GM23338 (cell line): ENCODE results near the gene SETBP1. TPM values are rescaled to one million over a fixed set of nuclear protein-coding genes. Genes with fewer than 3 reads are reported as not detected.

Experiments
- ATAC-seq: fragments of 200-7000 bp; cut with Tn5 transposase; 3 replicates; pipeline ENCODE4 v1.9.1; 2020
- DNase-seq: peaks from one replicate; pipeline ENCODE4 v3.0.0-alpha.2; 2015; ENCODE audit warnings: low spot score
- H2AFZ ChIP-seq: fragments of 200-600 bp; sonication (generic); 2 replicates; pipeline ENCODE4 v1.8.0; 2016; ENCODE audit warnings: antibody characterized with exemption, mild to moderate bottlenecking, moderate library complexity
- H3F3A ChIP-seq: fragments of 200-600 bp; sonication (generic); replicated peaks from 2 replicates; pipeline ENCODE4 v1.8.0; 2017; ENCODE audit warnings: antibody characterized with exemption, mixed run types, low read depth
- H3K27ac ChIP-seq: fragments of 200-600 bp; sonication (generic); 2 replicates; pipeline ENCODE4 v1.6.1; 2016; ENCODE audit warnings: low read depth
- H3K27me3 ChIP-seq: fragments of 200-600 bp; sonication (generic); 2 replicates; pipeline ENCODE4 v1.8.0; 2016; ENCODE audit warnings: mild to moderate bottlenecking, mixed run types, moderate library complexity; ENCODE audit not compliant: insufficient read depth
- H3K36me3 ChIP-seq: fragments of 200-600 bp; sonication (generic); 2 replicates; pipeline ENCODE4 v1.8.0; 2016; ENCODE audit warnings: mild to moderate bottlenecking; ENCODE audit not compliant: insufficient read depth
- H3K4me1 ChIP-seq: fragments of 200-600 bp; sonication (generic); 2 replicates; pipeline ENCODE4 v1.8.0; 2016; ENCODE audit warnings: mild to moderate bottlenecking, moderate library complexity; ENCODE audit not compliant: insufficient read depth
- H3K4me2 ChIP-seq: fragments of 200-600 bp; sonication (generic); 2 replicates; pipeline ENCODE4 v1.7.1; 2017; ENCODE audit warnings: mixed run types
- H3K4me3 ChIP-seq: fragments of 200-600 bp; sonication (generic); 2 replicates; pipeline ENCODE4 v1.6.1; 2016; ENCODE audit warnings: mixed run types
- H3K79me2 ChIP-seq: fragments of 200-600 bp; sonication (generic); replicated peaks from 2 replicates; pipeline ENCODE4 v1.8.0; 2017; ENCODE audit warnings: mild to moderate bottlenecking; ENCODE audit not compliant: insufficient read depth
- H3K9me2 ChIP-seq: fragments of 200-600 bp; sonication (generic); 2 replicates; pipeline ENCODE4 v1.8.0; 2017; ENCODE audit not compliant: insufficient read depth
- H4K20me1 ChIP-seq: fragments of 200-600 bp; sonication (generic); replicated peaks from 2 replicates; pipeline ENCODE4 v1.8.0; 2017; ENCODE audit warnings: mild to moderate bottlenecking; ENCODE audit not compliant: insufficient read depth
- H3K27ac Mint-ChIP-seq: 2 replicates; pipeline ENCODE4 v1.8.0; 2020; ENCODE audit warnings: inconsistent platforms, mild to moderate bottlenecking, moderate library complexity, mixed read lengths
- H3K27me3 Mint-ChIP-seq: 3 replicates; pipeline ENCODE4 v1.8.0; 2022; ENCODE audit warnings: low read depth, mild to moderate bottlenecking, moderate library complexity, mixed read lengths, inconsistent platforms; ENCODE audit not compliant: insufficient read depth, poor library complexity
- H3K36me3 Mint-ChIP-seq: 3 replicates; pipeline ENCODE4 v1.8.0; 2021; ENCODE audit warnings: low read depth, mild to moderate bottlenecking, inconsistent platforms, moderate library complexity, mixed read lengths
- H3K4me1 Mint-ChIP-seq: 3 replicates; pipeline ENCODE4 v1.8.0; 2020; ENCODE audit warnings: mild to moderate bottlenecking, inconsistent platforms, mixed read lengths
- H3K4me3 Mint-ChIP-seq: 3 replicates; pipeline ENCODE4 v1.8.0; 2021; ENCODE audit warnings: moderate library complexity, mild to moderate bottlenecking, inconsistent platforms, mixed read lengths
- H3K9me3 Mint-ChIP-seq: 3 replicates; pipeline ENCODE4 v1.8.0; 2020; ENCODE audit warnings: moderate library complexity, mild to moderate bottlenecking, inconsistent platforms, mixed read lengths
- CREB1 ChIP-seq: fragments of 250-450 bp; sonication (Bioruptor Pico); IDR thresholded peaks from 2 replicates; pipeline ENCODE4 v1.5.0; 2020; ENCODE audit warnings: low read depth, mild to moderate bottlenecking, moderate library complexity
- CTCF ChIP-seq, 2 experiments: fragments of 200-600 bp in 1 of 2; sonication (generic) in 1 of 2; conservative IDR thresholded peaks; 2 replicates each; pipeline versions ENCODE4 v1.5.1 to v1.6.1; 2016 to 2017; ENCODE audit warnings: antibody characterized with exemption in 2 of 2, low read depth in 2 of 2, mild to moderate bottlenecking in 2 of 2, moderate library complexity in 1 of 2
- EZH2 ChIP-seq: fragments of 200-600 bp; sonication (generic); IDR thresholded peaks from one replicate; pipeline ENCODE4 v1.8.0; 2017; ENCODE audit warnings: antibody characterized with exemption, mild to moderate bottlenecking, low read depth; ENCODE audit not compliant: unreplicated experiment
- EZH2phosphoT487 ChIP-seq: fragments of 200-600 bp; sonication (generic); IDR thresholded peaks from one replicate; pipeline ENCODE4 v1.8.1; 2018; ENCODE audit warnings: antibody characterized with exemption; ENCODE audit not compliant: unreplicated experiment
- NANOG ChIP-seq: IDR thresholded peaks from 2 replicates; pipeline ENCODE4 v1.6.1; 2016; ENCODE audit warnings: antibody characterized with exemption, borderline replicate concordance
- POLR2AphosphoS5 ChIP-seq: IDR thresholded peaks from 2 replicates; pipeline ENCODE4 v1.6.1; 2016; ENCODE audit warnings: antibody characterized with exemption, low read depth
- STAT1 ChIP-seq: IDR thresholded peaks from one replicate; pipeline ENCODE4 v1.6.1; 2016; ENCODE audit warnings: antibody characterized with exemption; ENCODE audit not compliant: unreplicated experiment
- ZNF114 ChIP-seq: fragments of 250-450 bp; sonication (Bioruptor Pico); IDR thresholded peaks from 2 replicates; pipeline ENCODE4 v1.5.0; 2020; ENCODE audit warnings: mild to moderate bottlenecking, moderate library complexity
- ZNF331 ChIP-seq: fragments of 250-450 bp; sonication (Bioruptor Pico); IDR thresholded peaks from 2 replicates; pipeline ENCODE4 v1.5.0; 2020; ENCODE audit warnings: low read depth, mild to moderate bottlenecking, moderate library complexity
- polyA plus RNA-seq: library from polyadenylated mRNA; unstranded; fragments of >200 nt; fragmentation: Nextera tagmentation; extraction: Ambion mirVana; gene quantifications from 2 replicates; pipeline ENCODE4 v1.2.1, GENCODE V29; 2016
- total RNA-seq: library from RNA; depleted of rRNA; stranded (reverse); fragments of >200 nt; shearing (Covaris generic); gene quantifications from 2 replicates; pipeline ENCODE4 v1.2.3, GENCODE V29; 2014
- TF ChIP-seq, protein P1 (sequence below): IDR thresholded peaks from one replicate; pipeline ENCODE4 v1.6.1; 2018; ENCODE audit warnings: antibody characterized with exemption; ENCODE audit not compliant: unreplicated experiment
- TF ChIP-seq, protein P2 (sequence below): IDR thresholded peaks from 2 replicates; pipeline ENCODE4 v1.6.1; 2016; ENCODE audit warnings: antibody characterized with exemption

SETBP1 gene
- total and polyA plus RNA-seq, 2 experiments from 2014 or later, result 1.6 to 5.5 TPM

DNA sequence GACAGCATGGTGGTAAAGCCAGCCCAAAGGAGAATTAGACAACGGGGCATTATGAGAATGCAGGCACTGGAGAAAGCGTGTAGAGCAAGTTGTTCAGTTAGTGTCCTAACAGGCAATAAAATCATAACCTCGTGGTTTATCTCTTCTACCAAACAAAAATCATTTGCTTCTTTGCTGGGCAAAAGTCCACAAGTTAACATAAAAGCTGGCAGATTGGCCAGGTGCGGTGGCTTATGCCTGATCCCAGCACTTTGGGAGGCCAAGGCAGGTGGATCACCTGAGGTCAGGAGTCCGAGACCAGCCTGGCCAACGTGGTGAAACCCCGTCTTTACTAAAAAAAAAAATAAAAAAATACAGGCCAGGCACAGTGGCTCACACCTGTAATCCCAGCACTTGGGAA, 364.1 kb downstream of the SETBP1 start:
- Histone ChIP-seq H3K79me2 (no peaks in the 10 kb centered on the region), H3K9me2 (no peaks in the 10 kb centered on the region; the same call in 1 of the 2 replicates), H3K4me2 (no peak overlapping the region), H3K4me1 (no peaks in the 10 kb centered on the region), H4K20me1 (no peaks in the 10 kb centered on the region), H3K27me3 (no peaks in the 10 kb centered on the region), H3K36me3 (no peaks in the 10 kb centered on the region), H2AFZ (no peak overlapping the region), H3K4me3 (no peak overlapping the region), H3K27ac (no peak overlapping the region), H3F3A (no peaks in the 10 kb centered on the region)
- no peaks in the 10 kb centered on the region for H3K9me3 Mint-ChIP-seq
- ATAC-seq, result no peak
- peaks cover 2% of the 10 kb centered on the region for H3K27me3 Mint-ChIP-seq
- H3K27ac Mint-ChIP-seq, result no peak overlapping the region
- no peak for DNase-seq
- H3K4me3 Mint-ChIP-seq, result no peak overlapping the region
- no peaks in the 10 kb centered on the region for H3K36me3 Mint-ChIP-seq
- no peaks in the 10 kb centered on the region for H3K4me1 Mint-ChIP-seq
- TF ChIP-seq EZH2phosphoT487 (no peak), STAT1 (no peak), EZH2 (no peak), CREB1 (CRISPR knock-in tag) (no peak), ZNF331 (CRISPR knock-in tag) (no peak), NANOG (no peak), POLR2AphosphoS5 (no peak), CTCF (conservative IDR thresholded peaks at IDR 0.05; ENCODE audit: low read depth in 2 of 2) (no peak), ZNF114 (CRISPR knock-in tag) (no peak)
- TF ChIP-seq, protein P1, sequence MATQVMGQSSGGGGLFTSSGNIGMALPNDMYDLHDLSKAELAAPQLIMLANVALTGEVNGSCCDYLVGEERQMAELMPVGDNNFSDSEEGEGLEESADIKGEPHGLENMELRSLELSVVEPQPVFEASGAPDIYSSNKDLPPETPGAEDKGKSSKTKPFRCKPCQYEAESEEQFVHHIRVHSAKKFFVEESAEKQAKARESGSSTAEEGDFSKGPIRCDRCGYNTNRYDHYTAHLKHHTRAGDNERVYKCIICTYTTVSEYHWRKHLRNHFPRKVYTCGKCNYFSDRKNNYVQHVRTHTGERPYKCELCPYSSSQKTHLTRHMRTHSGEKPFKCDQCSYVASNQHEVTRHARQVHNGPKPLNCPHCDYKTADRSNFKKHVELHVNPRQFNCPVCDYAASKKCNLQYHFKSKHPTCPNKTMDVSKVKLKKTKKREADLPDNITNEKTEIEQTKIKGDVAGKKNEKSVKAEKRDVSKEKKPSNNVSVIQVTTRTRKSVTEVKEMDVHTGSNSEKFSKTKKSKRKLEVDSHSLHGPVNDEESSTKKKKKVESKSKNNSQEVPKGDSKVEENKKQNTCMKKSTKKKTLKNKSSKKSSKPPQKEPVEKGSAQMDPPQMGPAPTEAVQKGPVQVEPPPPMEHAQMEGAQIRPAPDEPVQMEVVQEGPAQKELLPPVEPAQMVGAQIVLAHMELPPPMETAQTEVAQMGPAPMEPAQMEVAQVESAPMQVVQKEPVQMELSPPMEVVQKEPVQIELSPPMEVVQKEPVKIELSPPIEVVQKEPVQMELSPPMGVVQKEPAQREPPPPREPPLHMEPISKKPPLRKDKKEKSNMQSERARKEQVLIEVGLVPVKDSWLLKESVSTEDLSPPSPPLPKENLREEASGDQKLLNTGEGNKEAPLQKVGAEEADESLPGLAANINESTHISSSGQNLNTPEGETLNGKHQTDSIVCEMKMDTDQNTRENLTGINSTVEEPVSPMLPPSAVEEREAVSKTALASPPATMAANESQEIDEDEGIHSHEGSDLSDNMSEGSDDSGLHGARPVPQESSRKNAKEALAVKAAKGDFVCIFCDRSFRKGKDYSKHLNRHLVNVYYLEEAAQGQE, result no peak
- TF ChIP-seq, protein P2, sequence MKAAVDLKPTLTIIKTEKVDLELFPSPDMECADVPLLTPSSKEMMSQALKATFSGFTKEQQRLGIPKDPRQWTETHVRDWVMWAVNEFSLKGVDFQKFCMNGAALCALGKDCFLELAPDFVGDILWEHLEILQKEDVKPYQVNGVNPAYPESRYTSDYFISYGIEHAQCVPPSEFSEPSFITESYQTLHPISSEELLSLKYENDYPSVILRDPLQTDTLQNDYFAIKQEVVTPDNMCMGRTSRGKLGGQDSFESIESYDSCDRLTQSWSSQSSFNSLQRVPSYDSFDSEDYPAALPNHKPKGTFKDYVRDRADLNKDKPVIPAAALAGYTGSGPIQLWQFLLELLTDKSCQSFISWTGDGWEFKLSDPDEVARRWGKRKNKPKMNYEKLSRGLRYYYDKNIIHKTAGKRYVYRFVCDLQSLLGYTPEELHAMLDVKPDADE, result no peak
